ENCODE results near the gene CCDC27. TPM values are rescaled to one million over a fixed set of nuclear protein-coding genes. Genes with fewer than 3 reads are reported as not detected.
"Not testable (repeated sequence)": the region's sequence is repeated elsewhere in the genome, so short reads cannot be mapped to it uniquely, and the experiment has no call there.

CCDC27 gene
- polyA plus RNA-seq, 4 donors, result 0.07 to 0.27 (median 0.19) TPM

DNA sequence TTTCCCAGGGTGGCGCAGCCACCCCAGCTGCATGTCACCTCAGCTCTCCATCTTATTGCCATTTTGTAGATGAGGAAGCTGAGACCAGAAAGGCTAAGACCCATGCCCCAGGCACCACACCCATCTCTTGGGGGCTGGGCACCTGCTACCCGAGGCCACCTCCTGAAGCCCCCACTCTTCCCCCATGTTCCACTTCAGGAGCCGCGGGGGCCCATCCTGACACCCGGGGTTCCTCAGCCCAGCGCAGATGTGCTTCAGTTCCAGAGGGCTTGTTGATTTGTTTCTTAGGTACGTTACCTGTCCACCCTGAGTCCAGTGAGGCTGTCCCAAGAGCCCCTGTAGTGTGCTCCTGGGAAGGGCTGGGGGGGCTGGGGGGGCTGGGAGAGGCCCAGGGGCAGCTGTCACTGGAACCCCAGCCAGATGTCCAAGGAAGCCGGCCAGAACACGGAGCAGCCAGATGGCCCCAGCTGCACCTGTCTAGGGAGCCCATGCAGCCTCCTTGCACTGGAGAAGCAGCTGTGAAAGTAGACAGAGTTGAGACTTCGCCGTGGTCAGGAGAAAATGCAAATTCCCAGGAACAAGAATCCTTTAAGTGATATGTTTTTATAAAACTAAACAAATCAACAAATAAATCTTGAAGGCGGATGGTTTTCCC lies 17.1 kb upstream of the CCDC27 start:
- DNase-seq (ENCODE audit: low read depth in 4 of 4, low spot score in 3 of 4), result no peak

DNA sequence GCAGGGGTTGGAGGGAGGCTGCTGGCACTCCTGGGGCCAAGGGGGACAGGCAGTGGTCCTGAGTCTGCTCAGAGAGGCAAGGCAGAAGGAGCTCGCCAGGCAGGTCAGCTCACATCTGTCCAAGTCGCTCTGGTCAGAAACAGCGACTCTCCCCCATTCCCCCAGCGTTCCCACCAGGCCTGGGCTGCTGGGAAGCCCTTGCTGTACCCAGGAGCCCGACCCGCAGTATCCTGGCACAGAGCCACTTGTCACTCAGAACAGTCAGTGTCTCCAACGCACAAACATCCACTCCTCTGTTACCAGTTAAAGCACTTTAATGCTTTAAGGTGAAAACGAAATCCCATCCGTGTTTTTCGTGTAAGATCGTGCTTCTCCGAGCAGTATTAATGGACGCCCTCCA lies 16.6 kb upstream of the CCDC27 start:
- DNase-seq (ENCODE audit: low read depth in 4 of 4, low spot score in 3 of 4), result no peak

DNA sequence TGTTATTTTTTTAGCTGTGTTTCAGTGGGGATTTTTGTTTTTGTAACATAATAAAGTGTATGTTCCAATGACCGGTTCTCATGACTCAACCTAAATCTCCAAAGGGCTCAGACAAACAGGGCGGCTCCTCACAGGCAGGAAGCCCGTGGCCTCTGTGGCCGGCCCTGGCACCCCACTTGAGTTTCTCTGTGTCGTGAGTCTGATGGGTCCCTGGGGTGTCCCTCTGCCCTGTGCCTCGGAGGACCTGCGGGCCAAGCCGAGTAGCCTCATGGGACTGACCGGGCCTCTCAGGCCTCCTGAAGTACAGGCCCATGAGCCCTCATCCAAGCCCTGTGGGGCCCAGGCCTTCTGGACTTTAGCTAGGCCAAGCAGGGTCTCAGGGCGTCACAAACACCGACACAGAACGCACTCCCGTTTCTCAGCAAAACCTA lies 16.1 kb upstream of the CCDC27 start:
- no peak for DNase-seq (ENCODE audit: low read depth in 4 of 4, low spot score in 3 of 4)

- no peak for DNase-seq (ENCODE audit: low read depth in 4 of 4, low spot score in 3 of 4)
Measured at GRCh38 chr1:3736708-3737107, 15.5 kb upstream of the CCDC27 start.

DNA sequence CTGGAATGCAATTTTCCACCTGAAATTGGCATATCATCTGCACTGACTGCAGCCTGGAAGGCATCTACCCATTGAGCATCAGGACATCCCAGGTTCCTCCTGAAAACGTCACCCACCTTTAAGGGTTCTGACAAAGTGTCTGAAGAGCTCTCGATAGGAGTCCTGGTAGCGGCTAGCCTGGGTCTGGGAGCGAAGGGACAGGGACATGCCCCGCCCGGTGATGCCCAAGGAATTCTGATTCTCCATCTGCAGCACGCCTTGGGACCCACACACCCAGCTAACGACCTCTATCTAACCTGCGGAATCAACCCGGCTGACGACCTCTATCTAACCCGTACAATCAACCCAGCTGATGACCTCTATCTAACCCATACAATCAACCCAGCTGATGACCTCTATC lies 13.3 kb upstream of the CCDC27 start:
- no peak for DNase-seq (ENCODE audit: low read depth in 4 of 4, low spot score in 3 of 4)

- no peak for DNase-seq (ENCODE audit: low read depth in 4 of 4, low spot score in 3 of 4)
Measured at GRCh38 chr1:3740042-3740441, 12.2 kb upstream of the CCDC27 start.

GRCh38 chr1:3740752-3741151 lies 11.5 kb upstream of the CCDC27 start:
- DNase-seq (ENCODE audit: low read depth in 4 of 4, low spot score in 3 of 4), result no peak

DNA sequence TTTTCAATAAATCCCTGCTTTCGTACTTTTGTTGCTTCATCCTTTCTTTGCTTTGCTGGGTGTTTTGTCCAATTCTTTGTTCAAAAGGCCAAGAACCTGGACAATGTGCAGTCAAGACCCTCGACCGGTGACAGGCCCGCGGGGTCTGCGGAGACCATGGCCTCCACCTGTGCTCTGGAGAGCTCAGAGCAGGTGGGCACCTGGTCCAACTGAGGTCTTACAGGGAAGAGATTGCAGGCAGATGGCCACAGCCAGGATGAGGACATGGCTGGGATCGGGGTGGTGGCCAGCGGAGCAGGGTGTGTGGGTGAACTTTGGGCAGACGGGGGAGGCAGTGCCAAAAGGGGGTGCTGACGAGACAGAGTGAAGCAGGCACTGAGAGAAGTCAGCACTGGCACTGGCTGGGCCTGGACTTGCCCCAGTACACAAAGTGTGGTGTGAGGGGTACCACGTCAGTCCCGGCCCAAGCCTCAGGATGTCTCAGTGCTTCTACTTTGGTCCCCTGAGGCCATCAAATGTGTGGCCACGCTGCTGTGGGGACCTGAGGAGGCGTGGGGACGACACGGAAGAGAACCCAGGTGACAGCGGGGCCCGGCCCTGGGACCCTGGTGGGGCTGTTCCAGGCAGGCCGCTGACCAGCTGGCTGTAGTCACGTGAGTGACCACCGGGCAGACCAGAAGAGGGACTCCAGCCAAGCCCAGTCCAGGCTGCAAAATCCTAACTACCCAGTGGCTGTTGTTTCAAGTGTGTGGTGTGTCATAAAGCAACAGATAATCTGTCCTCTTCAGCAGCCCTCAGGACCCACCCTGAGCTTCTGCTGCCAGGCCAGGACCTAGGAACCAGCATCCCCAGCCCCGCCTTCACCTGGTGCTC lies 10.4 kb upstream of the CCDC27 start:
- DNase-seq (ENCODE audit: low read depth in 4 of 4, low spot score in 3 of 4), result no peak

DNA sequence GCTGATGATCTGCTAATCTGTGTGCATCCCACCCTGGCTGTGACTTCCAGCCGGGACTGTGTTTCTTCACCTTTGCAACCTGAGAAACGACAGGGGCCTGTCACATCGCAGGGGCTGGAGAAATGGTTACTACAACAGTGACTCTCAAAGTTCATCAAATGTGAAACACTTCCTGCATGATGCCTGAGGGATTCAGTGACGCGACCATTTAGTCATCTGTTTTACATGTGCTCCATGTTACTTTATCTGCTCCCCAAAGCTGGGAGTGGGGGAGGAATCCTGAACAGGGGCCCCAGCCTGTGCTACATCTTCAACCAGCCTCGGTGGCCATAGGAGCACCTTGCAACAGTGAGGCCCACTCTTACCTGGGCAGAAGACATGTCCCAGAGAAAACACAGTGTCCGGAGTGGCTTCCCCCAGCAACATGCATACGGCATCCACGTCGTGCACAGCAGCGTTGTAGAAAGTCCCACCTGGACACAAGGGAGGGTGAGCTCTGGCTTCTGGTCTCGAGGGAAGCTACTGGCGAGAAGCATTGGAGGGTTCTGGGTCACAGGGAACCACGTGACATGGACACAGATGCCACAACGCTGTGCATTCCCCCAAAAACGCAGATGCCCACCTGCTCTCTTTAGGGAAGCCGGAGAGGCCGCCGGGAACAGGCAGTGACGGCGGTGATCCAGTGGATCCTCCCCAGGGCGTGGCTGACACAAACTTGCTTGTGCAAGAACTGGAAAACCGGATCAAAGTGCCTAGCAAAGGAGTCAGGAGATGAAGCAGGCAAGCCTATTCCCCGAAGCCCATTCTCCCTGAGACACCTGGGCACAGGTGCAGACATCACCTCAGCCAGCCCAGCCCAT lies 9.6 kb upstream of the CCDC27 start:
- DNase-seq (ENCODE audit: low read depth in 4 of 4, low spot score in 3 of 4), result no peak

DNA sequence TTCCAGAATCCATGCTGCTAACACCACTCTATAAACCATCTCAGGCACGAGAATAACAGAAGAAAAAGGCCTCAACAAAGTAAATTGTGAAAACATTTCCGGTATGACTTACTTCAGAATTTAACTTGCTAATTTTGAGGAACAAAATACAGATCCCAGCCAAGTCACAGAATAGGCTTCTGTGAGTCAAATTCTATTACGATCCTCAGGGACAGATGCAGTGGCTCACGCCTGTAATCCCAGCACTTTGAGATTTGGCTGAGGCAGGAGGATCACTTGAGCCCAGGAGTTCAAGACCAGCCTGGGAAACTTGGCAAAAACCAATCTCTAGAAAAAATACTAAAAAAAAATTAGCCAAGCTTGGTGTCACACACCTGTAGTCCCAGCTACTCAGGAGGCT lies 8.8 kb upstream of the CCDC27 start:
- no peak for DNase-seq (ENCODE audit: low read depth in 4 of 4, low spot score in 3 of 4)

DNA sequence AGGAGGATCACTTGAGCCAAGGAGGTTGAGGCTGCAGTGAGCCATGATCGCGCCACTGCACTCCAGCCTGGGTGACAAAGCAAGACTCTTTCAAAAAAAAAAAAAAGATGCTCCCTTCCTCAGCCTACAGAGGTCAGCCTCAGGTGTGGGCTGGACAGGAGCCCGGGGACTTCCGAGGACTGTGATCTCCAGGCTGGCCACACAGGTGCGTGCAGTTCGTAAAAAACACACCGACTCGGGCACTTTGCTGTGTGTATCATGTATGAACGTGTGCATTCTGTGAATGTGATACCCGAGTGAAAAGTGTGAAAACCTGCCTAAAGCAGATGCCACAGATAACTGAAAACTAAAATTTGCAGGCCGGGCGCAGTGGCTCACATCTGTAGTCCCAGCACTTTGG lies 8.4 kb upstream of the CCDC27 start:
- no peak for DNase-seq (ENCODE audit: low read depth in 4 of 4, low spot score in 3 of 4)

- no peak for DNase-seq (ENCODE audit: low read depth in 4 of 4, low spot score in 3 of 4)
Measured at GRCh38 chr1:3744646-3745045, 7.6 kb upstream of the CCDC27 start.

DNA sequence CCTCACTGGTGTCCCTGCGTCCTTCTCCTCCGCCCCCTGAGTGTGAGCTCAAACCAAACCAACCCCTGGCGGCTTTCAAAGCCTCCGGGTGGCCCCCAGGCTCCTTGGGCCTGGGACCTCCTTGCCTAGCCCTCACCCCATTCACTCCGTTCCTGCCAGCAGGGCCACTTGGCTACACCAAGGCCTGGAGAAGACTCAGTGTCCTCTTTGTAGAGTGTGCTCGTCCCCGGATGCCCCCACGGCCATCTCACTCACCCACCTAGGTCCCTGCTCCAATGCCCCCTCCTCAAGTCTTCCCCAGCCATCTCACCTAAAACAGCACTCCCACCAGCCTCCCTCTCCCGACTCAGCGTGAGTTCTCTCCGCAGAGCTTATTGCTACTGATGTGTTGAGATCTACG lies 7.2 kb upstream of the CCDC27 start:
- DNase-seq (ENCODE audit: low read depth in 4 of 4, low spot score in 3 of 4), result no peak

DNA sequence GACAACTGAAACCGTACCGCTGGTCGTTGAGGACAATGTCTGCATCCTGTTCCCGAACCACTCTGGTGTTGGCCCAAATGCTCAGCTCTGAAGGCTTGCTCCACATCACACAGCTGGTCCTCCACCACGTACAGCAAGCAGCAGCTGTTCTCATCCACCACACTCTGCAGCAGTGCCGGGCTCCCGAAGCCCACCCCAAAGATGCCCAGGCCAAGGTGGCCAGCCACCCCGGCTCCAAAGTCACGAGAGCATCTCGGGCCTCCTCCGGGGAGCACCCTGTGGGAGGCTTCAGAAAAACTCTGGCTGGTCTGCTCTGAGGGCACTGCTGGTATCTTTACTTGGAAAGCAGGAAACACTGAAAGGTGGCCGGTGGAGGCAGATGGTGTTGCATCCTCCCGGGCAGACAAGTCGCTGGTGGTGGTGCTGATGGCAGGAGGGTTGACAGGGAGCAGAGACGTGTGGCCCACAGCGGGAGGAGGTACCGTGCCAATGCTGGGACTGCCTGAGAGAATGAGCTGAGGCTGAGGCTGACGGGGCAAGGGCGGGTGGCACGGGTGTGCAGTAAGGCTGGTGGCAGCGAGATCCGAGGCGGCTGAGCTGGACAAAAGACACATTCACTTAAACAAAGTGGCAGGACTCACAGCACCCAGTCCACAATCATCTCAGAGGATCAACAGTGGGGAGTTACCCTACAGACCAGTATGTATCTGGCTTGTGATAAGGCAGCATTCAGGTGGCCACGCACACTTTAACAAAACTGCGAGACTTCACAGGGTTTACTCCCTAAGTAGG lies 6.5 kb upstream of the CCDC27 start:
- DNase-seq (ENCODE audit: low read depth in 4 of 4, low spot score in 3 of 4), result no peak

- no peak for DNase-seq (ENCODE audit: low read depth in 4 of 4, low spot score in 3 of 4)
Measured at GRCh38 chr1:3746389-3746829, 5.8 kb upstream of the CCDC27 start.

DNA sequence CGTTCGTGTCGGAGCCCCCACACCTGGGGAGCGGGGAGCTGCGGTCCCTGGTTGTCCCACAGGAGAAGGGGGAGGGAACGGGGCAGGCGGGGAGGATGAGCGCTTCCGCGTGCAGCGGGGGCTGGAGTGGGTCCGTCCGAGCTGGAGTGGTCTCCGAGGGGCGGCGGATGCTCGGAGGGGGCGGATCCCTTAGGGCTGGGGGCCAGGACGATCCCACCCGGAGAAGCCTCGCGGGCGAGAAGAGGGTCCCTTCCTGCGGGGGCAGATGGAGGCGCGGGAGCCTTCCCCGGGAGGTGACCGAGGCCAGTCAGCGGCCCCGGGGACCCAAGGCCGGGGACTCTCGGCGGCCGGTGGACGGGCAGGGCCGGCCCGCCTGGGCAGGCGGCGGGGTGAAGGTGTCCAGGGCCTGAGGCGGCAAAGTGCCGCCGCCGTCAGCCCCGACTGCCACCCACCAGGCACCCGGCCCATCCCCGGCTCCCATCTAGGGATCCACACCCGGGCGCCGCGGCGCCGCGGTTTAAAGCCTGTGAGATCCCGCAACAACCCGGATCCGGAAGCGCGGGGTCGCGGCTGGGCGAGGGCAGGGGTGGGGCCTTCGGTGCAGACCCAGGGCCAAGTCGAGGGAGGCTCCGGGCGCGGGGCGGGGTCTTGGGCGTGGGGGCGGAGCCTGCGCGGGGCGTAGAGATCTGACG lies 5.3 kb upstream of the CCDC27 start:
- peak in 3 of 4 donors; percentile 52 to 63 (median 52) for DNase-seq (ENCODE audit: low read depth in 4 of 4, low spot score in 3 of 4)

GRCh38 chr1:3747522-3747848 lies 4.8 kb upstream of the CCDC27 start:
- DNase-seq (ENCODE audit: low read depth in 4 of 4, low spot score in 3 of 4), result no peak

DNA sequence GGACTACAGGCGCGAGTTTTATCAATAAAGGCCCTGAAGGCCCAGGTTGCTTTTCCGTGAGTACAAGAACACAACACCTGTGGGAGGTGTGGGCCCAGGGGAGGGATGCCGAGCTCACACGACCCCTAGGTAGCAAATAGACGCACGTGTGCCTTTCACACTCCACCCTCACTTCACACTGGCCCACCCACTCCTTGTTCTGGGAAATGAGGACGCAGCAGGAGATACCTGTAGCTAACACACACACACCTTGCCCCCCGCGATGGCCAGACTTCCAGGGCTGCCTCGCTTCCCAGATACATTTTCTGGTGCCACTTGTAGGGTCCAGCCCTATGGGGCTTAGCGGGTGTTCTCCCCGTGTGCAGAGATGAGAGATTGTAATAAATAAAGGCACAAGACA lies 4.3 kb upstream of the CCDC27 start:
- DNase-seq (ENCODE audit: low read depth in 4 of 4, low spot score in 3 of 4), result no peak

GRCh38 chr1:3748316-3748900 lies 3.8 kb upstream of the CCDC27 start:
- not testable (repeated sequence) for DNase-seq (ENCODE audit: low read depth in 4 of 4, low spot score in 3 of 4)

DNA sequence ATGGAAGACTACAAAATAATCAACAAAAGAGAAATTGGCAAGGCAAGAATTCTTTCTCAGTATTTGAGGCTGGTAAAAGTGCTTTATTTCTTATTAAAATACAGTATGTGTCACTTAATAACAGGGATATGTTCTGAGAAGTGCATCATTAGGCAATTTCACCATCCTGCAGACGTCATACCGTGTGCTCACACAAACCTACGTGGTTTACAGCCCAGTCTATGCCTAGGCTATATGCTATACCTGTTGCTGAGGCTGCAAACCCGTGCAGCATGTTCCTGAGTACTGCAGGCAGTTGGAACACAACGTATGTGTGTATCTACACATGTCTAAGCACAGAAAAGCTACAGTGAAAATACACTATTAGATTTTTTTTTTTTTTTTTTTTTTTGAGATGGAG lies 2.7 kb upstream of the CCDC27 start:
- DNase-seq (ENCODE audit: low read depth in 4 of 4, low spot score in 3 of 4), result no peak
